Body of pancreas (tissue), 4 donors: Measurements from ENCODE around the gene AKT1. TPM values are rescaled to one million over a fixed set of nuclear protein-coding genes. Genes with fewer than 3 reads are reported as not detected.

Source experiments
- ATAC-seq: fragments of 150-250 bp; one replicate; pipeline ENCODE4 v1.9.1; 2016
- DNase-seq, 4 donors: peaks; one replicate each; pipeline ENCODE4 v3.0.0-alpha.2; 2019
- H3K27ac ChIP-seq, 4 donors: fragments of 200-600 bp; sonication (generic); 1 replicate in 3 of 4; 2 replicates in 1 of 4; pipeline versions ENCODE4 v1.5.1 to v1.6.1; 2016 to 2019; ENCODE audit warnings: mild to moderate bottlenecking in 1 of 4, mixed read lengths in 1 of 4, moderate library complexity in 1 of 4
- H3K27me3 ChIP-seq, 2 donors: fragments of 200-600 bp; sonication (generic); one replicate each; pipeline ENCODE4 v1.6.0; 2016; ENCODE audit warnings: mild to moderate bottlenecking in 1 of 2
- H3K36me3 ChIP-seq, 2 donors: fragments of 200-600 bp; sonication (generic); replicated peaks in 1 of 2; 2 replicates each; pipeline ENCODE4 v1.5.1; 2016; ENCODE audit warnings: low read depth in 2 of 2; ENCODE audit not compliant: insufficient read depth in 1 of 2
- H3K4me1 ChIP-seq: fragments of 200-600 bp; sonication (generic); one replicate; pipeline ENCODE4 v1.6.0; 2016
- H3K4me3 ChIP-seq, 2 donors: fragments of 200-600 bp; sonication (generic); 1 replicate in 1 of 2; 2 replicates in 1 of 2; pipeline ENCODE4 v1.5.1; 2016 to 2019
- H3K9me3 ChIP-seq, 3 donors: fragments of 200-600 bp; sonication (generic); 1 replicate in 2 of 3; 2 replicates in 1 of 3; pipeline ENCODE4 v1.5.1; 2016
- POLR2A ChIP-seq, 3 donors: fragments of 450-650 bp; IDR thresholded peaks; one replicate each; pipeline ENCODE4 v1.6.1; 2016; ENCODE audit warnings: antibody characterized with exemption in 3 of 3, mild to moderate bottlenecking in 2 of 3
- WGBS, 2 donors: methylation state at CpG; one replicate each; pipeline ENCODE4 v1.1.5; 2017; 5-methylcytosine and 5-hydroxymethylcytosine counted together
- intact Hi-C: fragments of 100-400 bp; cut with DNase I; formaldehyde crosslinking; loops from one replicate; pipeline ENCODE4 v1.15.1; 2023
- total RNA-seq, 2 donors: library from RNA; depleted of rRNA; stranded (reverse); fragments of >200 nt; gene quantifications; one replicate each; pipeline ENCODE4 v1.1.0, GENCODE V29; 2016
- TF ChIP-seq, protein P1 (sequence below), 7 experiments: fragments of 450-650 bp in 4 of 7; fragments of 200-600 bp in 3 of 7; sonication (generic) in 3 of 7; IDR thresholded peaks; one replicate each; pipeline ENCODE4 v1.5.1; 2016 to 2019; ENCODE audit warnings: antibody characterized with exemption in 7 of 7

AKT1 gene
- total RNA-seq, 2 donors from 2014 or later, result 74.2 to 151 TPM

DNA sequence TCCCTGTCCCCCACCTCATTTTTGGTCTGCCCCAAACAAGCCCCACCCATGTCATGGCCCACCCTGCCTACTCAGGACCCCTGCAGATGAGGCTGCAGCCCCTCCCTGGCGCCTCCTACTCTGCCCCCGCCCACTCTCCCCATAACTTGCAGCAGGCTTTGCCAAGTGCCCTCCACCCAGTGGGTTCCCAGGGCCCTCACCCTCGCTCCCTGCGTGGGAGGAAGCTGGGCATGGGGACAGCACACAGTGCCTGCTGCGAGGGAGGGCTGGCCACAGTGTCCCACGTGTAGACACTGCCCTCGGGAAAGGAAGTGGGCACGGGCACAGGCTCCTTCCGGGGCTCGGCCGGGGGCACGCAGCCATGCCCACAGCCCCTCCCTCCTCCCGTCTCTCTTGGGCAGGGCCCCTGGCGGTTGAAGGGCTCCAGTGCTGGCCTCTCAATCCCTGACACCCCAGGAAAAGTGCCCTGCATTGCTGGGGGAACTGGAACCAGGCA, 9.4 kb downstream of the AKT1 start:
- Histone ChIP-seq H3K27ac (peak overlapping the region in 1 of 4 donors; percentile 24), H3K9me3 (no peaks in the 10 kb centered on the region), H3K27me3 (no peaks in the 10 kb centered on the region), H3K4me1 (peaks cover 54% of the 10 kb centered on the region), H3K36me3 (peaks cover 0 to 2% of the 10 kb centered on the region in 2 donors), H3K4me3 (no peak overlapping the region)
- 37 to 100% methylated on average over 2 to 12 of the region's 14 CpGs for WGBS, 2 donors
- ATAC-seq, result no peak
- intact Hi-C loops, result no loop called here
- no peak for TF ChIP-seq POLR2A (IDR thresholded peaks at IDR 0.05)
- TF ChIP-seq, protein P1, sequence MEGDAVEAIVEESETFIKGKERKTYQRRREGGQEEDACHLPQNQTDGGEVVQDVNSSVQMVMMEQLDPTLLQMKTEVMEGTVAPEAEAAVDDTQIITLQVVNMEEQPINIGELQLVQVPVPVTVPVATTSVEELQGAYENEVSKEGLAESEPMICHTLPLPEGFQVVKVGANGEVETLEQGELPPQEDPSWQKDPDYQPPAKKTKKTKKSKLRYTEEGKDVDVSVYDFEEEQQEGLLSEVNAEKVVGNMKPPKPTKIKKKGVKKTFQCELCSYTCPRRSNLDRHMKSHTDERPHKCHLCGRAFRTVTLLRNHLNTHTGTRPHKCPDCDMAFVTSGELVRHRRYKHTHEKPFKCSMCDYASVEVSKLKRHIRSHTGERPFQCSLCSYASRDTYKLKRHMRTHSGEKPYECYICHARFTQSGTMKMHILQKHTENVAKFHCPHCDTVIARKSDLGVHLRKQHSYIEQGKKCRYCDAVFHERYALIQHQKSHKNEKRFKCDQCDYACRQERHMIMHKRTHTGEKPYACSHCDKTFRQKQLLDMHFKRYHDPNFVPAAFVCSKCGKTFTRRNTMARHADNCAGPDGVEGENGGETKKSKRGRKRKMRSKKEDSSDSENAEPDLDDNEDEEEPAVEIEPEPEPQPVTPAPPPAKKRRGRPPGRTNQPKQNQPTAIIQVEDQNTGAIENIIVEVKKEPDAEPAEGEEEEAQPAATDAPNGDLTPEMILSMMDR (IDR thresholded peaks at IDR 0.05), result no peak
- DNase-seq, result peak in 1 of 4 donors; percentile 39

DNA sequence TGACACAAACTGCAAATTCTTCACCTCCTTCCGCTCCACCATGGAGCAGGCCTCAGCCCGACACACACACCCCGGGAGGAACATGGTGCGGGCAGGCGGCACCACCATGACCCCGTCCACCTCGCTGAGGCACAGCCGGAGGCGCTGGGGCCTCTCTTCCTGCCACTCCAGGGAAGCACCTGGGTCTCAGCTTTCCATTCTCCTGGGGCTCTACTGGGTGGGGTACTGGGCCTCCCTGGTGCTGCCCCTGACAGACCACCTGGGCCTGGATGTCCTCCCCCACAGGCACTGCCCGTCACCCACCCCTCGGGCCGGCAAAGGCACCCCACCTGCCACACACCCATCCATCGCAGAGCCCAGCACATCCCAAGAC, 9.9 kb downstream of the AKT1 start:
- 84 to 94% methylated on average over 11 to 13 of the region's 13 CpGs for WGBS, 2 donors
- Histone ChIP-seq H3K27ac (peak overlapping the region in 1 of 4 donors; percentile 12), H3K4me1 (peaks cover 50% of the 10 kb centered on the region), H3K27me3 (no peaks in the 10 kb centered on the region), H3K9me3 (no peaks in the 10 kb centered on the region), H3K4me3 (no peak overlapping the region), H3K36me3 (peaks cover 0 to under 1% of the 10 kb centered on the region in 2 donors)
- TF ChIP-seq, protein P1 (IDR thresholded peaks at IDR 0.05), result no peak
- TF ChIP-seq POLR2A (IDR thresholded peaks at IDR 0.05), result no peak
- ATAC-seq, result no peak
- no peak for DNase-seq
- intact Hi-C loops, result no loop called here

DNA sequence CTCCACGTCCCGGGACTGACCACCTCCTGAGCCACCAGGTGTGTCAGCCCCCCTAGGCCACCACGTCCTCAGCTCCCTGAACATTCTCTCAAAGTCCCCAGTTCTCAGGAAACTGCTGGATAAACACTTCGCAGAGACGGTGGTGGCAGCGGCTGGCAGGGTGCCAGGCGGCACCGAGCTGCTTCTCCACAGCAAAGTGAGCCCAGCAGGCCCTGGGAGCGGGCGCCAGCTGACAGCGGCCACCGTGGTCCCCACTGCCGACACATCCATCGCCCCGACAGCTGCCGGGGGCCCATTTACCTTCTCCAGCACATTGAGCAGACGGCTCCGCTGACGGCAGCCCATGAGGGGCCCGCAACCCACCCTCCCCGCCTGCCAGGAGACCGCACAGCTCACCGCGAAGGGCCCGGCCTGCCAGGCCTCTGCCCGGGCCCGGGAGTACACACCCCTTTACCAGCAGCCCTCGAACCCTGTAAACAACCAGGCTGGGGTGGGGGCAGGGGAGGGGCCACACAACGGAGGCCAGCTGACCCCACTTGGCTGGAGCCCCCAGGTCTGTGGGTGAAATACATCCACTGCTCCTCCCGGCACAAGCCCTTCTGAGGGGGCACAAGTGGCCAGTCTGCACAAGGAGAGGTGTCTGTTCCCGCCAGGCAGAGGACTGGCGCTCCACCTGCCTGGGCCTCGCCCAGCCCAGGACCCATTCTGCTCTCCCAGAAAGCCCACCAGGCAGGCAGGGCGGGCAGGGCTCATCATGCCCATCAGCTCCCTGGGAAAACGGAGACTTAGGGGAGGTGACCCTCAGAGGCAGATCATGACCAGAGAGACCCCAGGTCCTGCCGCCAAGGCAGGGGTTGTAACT, 10.5 kb downstream of the AKT1 start:
- no peak for TF ChIP-seq POLR2A (IDR thresholded peaks at IDR 0.05)
- TF ChIP-seq, protein P1 (IDR thresholded peaks at IDR 0.05), result no peak
- Histone ChIP-seq H3K9me3 (no peaks in the 10 kb centered on the region), H3K4me1 (peaks cover 48% of the 10 kb centered on the region), H3K4me3 (no peak overlapping the region), H3K36me3 (peaks cover 0 to under 1% of the 10 kb centered on the region in 2 donors), H3K27me3 (no peaks in the 10 kb centered on the region), H3K27ac (peak overlapping the region in 2 of 4 donors; percentile 12 to 25)
- ATAC-seq, result peak; percentile 8
- peak in 3 of 4 donors; percentile 62 to 67 (median 66) for DNase-seq
- intact Hi-C loops, result no loop called here
- 31 to 59% methylated on average over 4 to 36 of the region's 36 CpGs for WGBS, 2 donors

DNA sequence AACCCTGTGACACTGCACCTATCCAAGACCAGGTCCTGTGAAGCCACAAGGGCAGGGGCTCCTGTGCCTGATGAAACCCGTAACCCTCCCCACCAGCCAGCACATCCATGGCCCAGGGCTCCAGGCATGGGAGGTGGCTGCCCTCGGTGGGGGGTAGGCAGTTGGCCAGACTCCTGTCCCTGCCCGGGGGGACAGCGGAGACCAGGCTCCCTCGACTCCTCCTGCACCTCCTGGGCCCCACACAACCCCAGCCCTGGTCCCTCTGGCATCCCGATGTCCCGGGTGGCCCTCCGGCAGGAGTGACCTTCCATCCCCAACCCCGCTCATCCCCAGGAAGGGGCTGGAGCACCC, 11.4 kb downstream of the AKT1 start:
- intact Hi-C loops, result no loop called here
- Histone ChIP-seq H3K4me1 (peaks cover 43% of the 10 kb centered on the region), H3K27ac (peak overlapping the region in 1 of 4 donors; percentile 25), H3K36me3 (peaks cover 0 to 3% of the 10 kb centered on the region in 2 donors), H3K9me3 (no peaks in the 10 kb centered on the region), H3K4me3 (no peak overlapping the region), H3K27me3 (no peaks in the 10 kb centered on the region)
- ATAC-seq (no peak), DNase-seq (no peak)
- TF ChIP-seq POLR2A (IDR thresholded peaks at IDR 0.05), result no peak
- TF ChIP-seq, protein P1 (IDR thresholded peaks at IDR 0.05), result no peak
- 63 to 100% methylated on average over 4 to 7 of the region's 9 CpGs for WGBS, 2 donors
